K562 (cell line): ENCODE measurements around the gene PTPRC. TPM values are rescaled to one million over a fixed set of nuclear protein-coding genes. Genes with fewer than 3 reads are reported as not detected.
A peak's percentile ranks its signal among the peaks of the same experiment; 100 is the strongest.

Experiments
- ATAC-seq: fragments of 200-7000 bp; cut with Tn5 transposase; 3 replicates; pipeline ENCODE4 v1.9.1; 2020; ENCODE audit warnings: moderate library complexity
- BruUV-seq: library from RNA; stranded (reverse); fragments of 400-500 nt; replicated peaks from 2 replicates; lab custom pipeline; 2021; lab: Mats Ljungman, UMichigan
- CTCF ChIA-PET: fragments of 300-600 bp; formaldehyde crosslinking; extraction: SDS; loops from one replicate; lab custom pipeline; 2021; ENCODE audit warnings: low intra/inter-chr PET ratio; lab: Yijun Ruan, JAX
- POLR2A ChIA-PET: fragments of 300-600, 350-650 bp; sonication (Branson Sonifier 250); formaldehyde crosslinking; extraction: SDS; loops from one replicate; lab custom pipeline; 2021; ENCODE audit warnings: antibody characterized with exemption, inconsistent platforms; lab: Yijun Ruan, JAX
- DNase-seq, 4 experiments: peaks; one replicate each; pipeline versions ENCODE4 v3.0.0 to v3.0.0-alpha.2; 2011 to 2018; ENCODE audit warnings: low spot score in 3 of 4, mixed read lengths in 3 of 4; ENCODE audit errors: extremely low read depth in 1 of 4
- FAIRE-seq: peaks from 2 replicates; lab custom pipeline; 2011; peaks lifted over from hg19 to GRCh38; lab: Jason Lieb, UNC
- H2AFZ ChIP-seq: 2 replicates; pipeline ENCODE4 v1.6.0; 2011; ENCODE audit warnings: low read depth, low read length, control low read depth, inconsistent platforms
- H3K27ac ChIP-seq: fragments of 200-600 bp; 3 replicates; pipeline ENCODE4 v1.8.0; 2011; ENCODE audit warnings: low read depth, mild to moderate bottlenecking, control low read depth, inconsistent platforms, low read length, moderate library complexity, mixed read lengths; ENCODE audit errors: extremely low read depth
- H3K27me3 ChIP-seq, 2 experiments: fragments of 300-600 bp in 1 of 2; 2 replicates in 1 of 2; 3 replicates in 1 of 2; pipeline versions ENCODE4 v1.6.0 to v1.8.0; 2011; ENCODE audit warnings: inconsistent platforms in 2 of 2, low read length in 2 of 2, mild to moderate bottlenecking in 1 of 2, mixed read lengths in 1 of 2, moderate library complexity in 1 of 2; ENCODE audit not compliant: control insufficient read depth in 2 of 2, insufficient read depth in 2 of 2
- H3K36me3 ChIP-seq: fragments of 300-600 bp; 3 replicates; pipeline ENCODE4 v1.8.0; 2011; ENCODE audit warnings: mild to moderate bottlenecking, low read length, inconsistent platforms; ENCODE audit not compliant: control insufficient read depth, insufficient read depth
- H3K4me1 ChIP-seq, 2 experiments: fragments of 200-600 bp in 1 of 2; replicated peaks in 1 of 2; 2 replicates in 1 of 2; 3 replicates in 1 of 2; pipeline versions ENCODE4 v1.5.1 to v1.8.0; 2011; ENCODE audit warnings: inconsistent platforms in 2 of 2, low read length in 2 of 2, mild to moderate bottlenecking in 1 of 2, mixed read lengths in 1 of 2, moderate library complexity in 1 of 2; ENCODE audit not compliant: control insufficient read depth in 2 of 2, insufficient read depth in 2 of 2
- H3K4me2 ChIP-seq: 2 replicates; pipeline ENCODE4 v1.6.1; 2011; ENCODE audit warnings: low read length, control low read depth, inconsistent platforms, mixed read lengths; ENCODE audit not compliant: insufficient read depth
- H3K4me3 ChIP-seq: fragments of 200-600 bp; sonication (generic), shearing (Covaris generic); 2 replicates; pipeline ENCODE4 v1.5.1; 2016; ENCODE audit warnings: control low read depth, inconsistent platforms
- H3K79me2 ChIP-seq: fragments of 200-600 bp; 3 replicates; pipeline ENCODE4 v1.8.0; 2011; ENCODE audit warnings: low read length, inconsistent platforms; ENCODE audit not compliant: control insufficient read depth, insufficient read depth
- H3K9ac ChIP-seq, 2 experiments: 2 replicates each; pipeline versions ENCODE4 v1.6.0 to v1.6.1; 2011; ENCODE audit warnings: low read depth in 2 of 2, low read length in 2 of 2, control low read depth in 1 of 2, inconsistent platforms in 1 of 2, mild to moderate bottlenecking in 1 of 2, mixed read lengths in 1 of 2; ENCODE audit not compliant: insufficient read depth in 1 of 2
- H3K9me1 ChIP-seq: one replicate; pipeline ENCODE4 v1.6.0; 2011; ENCODE audit warnings: inconsistent platforms, mild to moderate bottlenecking, low read length, moderate library complexity; ENCODE audit not compliant: control insufficient read depth, insufficient read depth
- H3K9me3 ChIP-seq: replicated peaks from 2 replicates; pipeline ENCODE4 v1.5.1; 2011; ENCODE audit warnings: low read depth, low read length, inconsistent platforms; ENCODE audit not compliant: control insufficient read depth, insufficient read depth
- H4K20me1 ChIP-seq: replicated peaks from 2 replicates; pipeline ENCODE4 v1.6.1; 2011; ENCODE audit warnings: low read length, inconsistent platforms, mixed read lengths; ENCODE audit not compliant: control insufficient read depth, insufficient read depth
- CBX5 ChIP-seq: IDR thresholded peaks from 2 replicates; pipeline ENCODE4 v1.6.1; 2014; ENCODE audit warnings: low read depth, borderline replicate concordance
- CHD1 ChIP-seq: fragments of 200-600 bp; sonication (generic); IDR thresholded peaks from one replicate; pipeline ENCODE4 v1.6.1; 2012; ENCODE audit warnings: mild to moderate bottlenecking, moderate library complexity, low read length, inconsistent platforms
- ELF4 ChIP-seq: fragments of 450-650 bp; formaldehyde crosslinking; IDR thresholded peaks from 2 replicates; pipeline ENCODE4 v1.4.0; 2022; ENCODE audit warnings: missing genetic modification characterization
- ETS1 ChIP-seq: conservative IDR thresholded peaks from 2 replicates; pipeline ENCODE4 v1.6.1; 2011; ENCODE audit warnings: low read depth, mild to moderate bottlenecking, low read length; ENCODE audit not compliant: control insufficient read depth
- FOXK1 ChIP-seq: sonication (generic); formaldehyde crosslinking; IDR thresholded peaks from 2 replicates; pipeline ENCODE4 v1.8.0; 2022; ENCODE audit warnings: missing genetic modification reagents, mild to moderate bottlenecking, borderline replicate concordance
- HOXB6 ChIP-seq: fragments of 250-450 bp; sonication (Bioruptor Pico); IDR thresholded peaks from 2 replicates; pipeline ENCODE4 v1.5.1; 2022; ENCODE audit warnings: mild to moderate bottlenecking, borderline replicate concordance
- JUN ChIP-seq, 2 experiments: sonication (generic) in 1 of 2; formaldehyde crosslinking in 1 of 2; IDR thresholded peaks; 2 replicates each; pipeline versions ENCODE4 v1.6.1 to v1.8.0; 2012 to 2022; ENCODE audit warnings: borderline replicate concordance in 2 of 2, mild to moderate bottlenecking in 2 of 2, improper control_type of control experiment in 1 of 2, low read depth in 1 of 2, low read length in 1 of 2, missing genetic modification reagents in 1 of 2
- JUNB ChIP-seq: fragments of 450-650 bp; formaldehyde crosslinking; conservative IDR thresholded peaks from 2 replicates; pipeline ENCODE4 v1.4.0; 2020; ENCODE audit warnings: mild to moderate bottlenecking
- KDM4B ChIP-seq, 2 experiments: fragments of 450-650 bp in 1 of 2; sonication (generic) in 1 of 2; IDR thresholded peaks; 2 replicates each; pipeline ENCODE4 v1.6.1; 2016 to 2017; ENCODE audit warnings: borderline replicate concordance in 2 of 2, antibody characterized with exemption in 1 of 2, low read depth in 1 of 2, mild to moderate bottlenecking in 1 of 2
- NFIX ChIP-seq: fragments of 250-450 bp; sonication (Bioruptor Pico); IDR thresholded peaks from 2 replicates; pipeline ENCODE4 v1.4.0; 2020; ENCODE audit warnings: low read depth, mild to moderate bottlenecking, moderate library complexity
- SRSF3 ChIP-seq: fragments of 200-400 bp; formaldehyde crosslinking; IDR thresholded peaks from 2 replicates; pipeline ENCODE4 v1.6.1; 2016; ENCODE audit warnings: mild to moderate bottlenecking, low read length, moderate library complexity; ENCODE audit not compliant: insufficient read depth
- ZBTB1 ChIP-seq: sonication (generic); formaldehyde crosslinking; IDR thresholded peaks from 2 replicates; pipeline ENCODE4 v1.8.1; 2023; ENCODE audit warnings: missing genetic modification reagents, low read depth, mild to moderate bottlenecking, borderline replicate concordance
- ZBTB49 ChIP-seq: sonication (generic); formaldehyde crosslinking; IDR thresholded peaks from 2 replicates; pipeline ENCODE4 v1.8.0; 2022; ENCODE audit warnings: missing genetic modification reagents, mild to moderate bottlenecking, borderline replicate concordance
- ZNF586 ChIP-seq: fragments of 450-650 bp; formaldehyde crosslinking; conservative IDR thresholded peaks from 2 replicates; pipeline ENCODE4 v1.4.0; 2020; ENCODE audit warnings: mild to moderate bottlenecking, moderate library complexity
- ZNF830 ChIP-seq: fragments of 250-450 bp; sonication (Bioruptor Pico); IDR thresholded peaks from 2 replicates; pipeline ENCODE4 v1.5.0; 2021; ENCODE audit warnings: mild to moderate bottlenecking
- WGBS: fragments of 100-300 bp; shearing (Covaris generic); methylation state at CpG from one replicate; pipeline ENCODE4 v1.1.6; 2016; ENCODE audit warnings: low coverage, mixed read lengths; ENCODE audit not compliant: insufficient coverage; ENCODE audit errors: missing lambda C conversion rate; 5-methylcytosine and 5-hydroxymethylcytosine counted together
- in situ Hi-C: fragments of 300-500 bp; cut with MboI; formaldehyde crosslinking; loops from 4 replicates; pipeline ENCODE4 v1.15.0; 2018; ENCODE audit warnings: inconsistent platforms, mixed read lengths
- intact Hi-C: fragments of 100-400 bp; cut with micrococcal nuclease; formaldehyde crosslinking; loops from 2 replicates; pipeline ENCODE4 v1.14.2; 2022
- polyA plus RNA-seq, 8 experiments: library from polyadenylated mRNA; depleted of rRNA in 4 of 8; stranded (reverse) in 5 of 8; unstranded in 3 of 8; fragments of >200 nt; fragmentation: Nextera tagmentation in 2 of 8; fragmentation: Illumina TruSeq in 1 of 8; extraction: Ambion mirVana in 2 of 8; extraction: Trizol in 1 of 8; gene quantifications; 2 replicates each; pipeline versions ENCODE4 v1.2.1 to v1.2.3, GENCODE V29; 2011 to 2014; ENCODE audit warnings: inconsistent platforms in 1 of 8, missing spikeins in 1 of 8
- total RNA-seq, 7 experiments: library from RNA; depleted of rRNA in 6 of 7; stranded (reverse); fragments of >200 nt in 6 of 7; fragmentation: Illumina TruSeq in 2 of 7; extraction: Trizol in 2 of 7; gene quantifications; 2 replicates each; pipeline versions ENCODE4 v1.2.1 to v1.2.3, GENCODE V29; 2011 to 2021; ENCODE audit warnings: low replicate concordance in 1 of 7
- TF ChIP-seq, protein P1 (sequence below): fragments of 450-650 bp; conservative IDR thresholded peaks from 2 replicates; pipeline ENCODE4 v1.6.1; 2016; ENCODE audit warnings: missing genetic modification characterization, low read depth, mild to moderate bottlenecking, missing compliant biosample characterization, moderate library complexity

The PTPRC gene
- total and polyA plus RNA-seq, 9 of the 15 experiments (the other 6 are each of a cell fraction or from before 2014, with no cell fraction given), result 7.1 to 107 (median 62.9) TPM

DNA sequence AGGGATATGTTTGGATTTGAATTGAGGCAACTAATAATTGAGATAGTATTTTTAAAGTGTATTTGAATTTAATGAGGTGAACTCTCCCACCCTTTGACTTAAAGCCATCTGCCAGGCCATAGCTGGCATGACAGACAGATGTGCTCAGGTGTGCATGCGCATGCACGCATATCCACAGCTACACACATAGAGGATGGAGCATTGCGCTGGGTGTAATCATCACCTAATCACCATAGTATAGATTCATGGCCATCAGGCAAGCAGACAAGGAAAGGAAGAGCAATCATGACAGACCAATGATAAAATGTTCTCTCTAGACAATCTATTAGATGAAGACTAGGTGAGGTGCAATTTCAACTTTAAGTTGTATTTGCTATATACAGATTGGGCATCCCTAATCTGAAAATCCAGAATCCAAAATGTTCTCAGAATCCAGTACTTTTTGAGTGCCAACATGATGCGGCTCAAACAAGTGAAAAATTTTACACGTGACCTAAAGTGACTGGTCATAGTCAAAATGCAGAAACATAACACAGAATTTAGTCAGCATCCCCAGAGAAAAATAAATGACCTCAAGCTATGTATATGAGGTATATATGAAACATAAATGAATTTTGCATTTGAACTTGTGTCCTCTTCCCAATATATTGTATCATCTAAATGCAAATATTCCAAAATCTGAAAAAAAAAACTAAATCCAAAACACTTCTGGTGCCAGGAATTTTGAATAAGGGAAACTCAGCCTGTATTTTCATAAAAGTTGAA, 70.1 kb downstream of the PTPRC start:
- H3K27ac ChIP-seq, result no peak overlapping the region
- ATAC-seq (0 out of 3 replicates have a peak, but pooled peaks have one; percentile 27), FAIRE-seq (no peak), DNase-seq (no peak)
- H3K9me3 ChIP-seq, result no peaks in the 10 kb centered on the region
- no peaks in the 10 kb centered on the region for H3K79me2 ChIP-seq
- ChIA-PET CTCF (no interaction called here), POLR2A (no interaction called here)
- H3K36me3 ChIP-seq, result peaks cover 10% of the 10 kb centered on the region; the same call in 1 of the 3 replicates
- in situ Hi-C loops (no loop called here), intact Hi-C loops (no loop called here)
- H3K9ac ChIP-seq, result no peak overlapping the region
- H2AFZ ChIP-seq, result no peak overlapping the region
- H3K4me2 ChIP-seq, result no peak overlapping the region
- H4K20me1 ChIP-seq, result no peaks in the 10 kb centered on the region
- H3K27me3 ChIP-seq, result no peaks in the 10 kb centered on the region
- no peaks in the 10 kb centered on the region for H3K9me1 ChIP-seq
- no peaks in the 10 kb centered on the region for H3K4me1 ChIP-seq
- BruUV-seq, result no TSS peak
- H3K4me3 ChIP-seq, result no peak overlapping the region
- 62% methylated on average over 5 of the region's 5 CpGs for WGBS
- TF ChIP-seq SRSF3 (no peak), CBX5 (no peak), ZBTB1 (CRISPR knock-in tag) (no peak), ZBTB49 (CRISPR knock-in tag) (no peak), HOXB6 (CRISPR knock-in tag) (no peak), KDM4B (IDR thresholded peaks at IDR 0.05; ENCODE audit: borderline replicate concordance in 2 of 2, low read depth in 1 of 2) (no peak), ZNF830 (CRISPR knock-in tag) (no peak), ETS1 (no peak), NFIX (CRISPR knock-in tag) (no peak), ZNF586 (CRISPR knock-in tag) (no peak), CHD1 (no peak), JUNB (no peak), JUN (IDR thresholded peaks at IDR 0.05; ENCODE audit: borderline replicate concordance, low read depth, low read length) (no peak), JUN (CRISPR knock-in tag; IDR thresholded peaks at IDR 0.05; ENCODE audit: borderline replicate concordance) (no peak), ELF4 (no peak), FOXK1 (CRISPR knock-in tag) (no peak)
- TF ChIP-seq, protein P1, sequence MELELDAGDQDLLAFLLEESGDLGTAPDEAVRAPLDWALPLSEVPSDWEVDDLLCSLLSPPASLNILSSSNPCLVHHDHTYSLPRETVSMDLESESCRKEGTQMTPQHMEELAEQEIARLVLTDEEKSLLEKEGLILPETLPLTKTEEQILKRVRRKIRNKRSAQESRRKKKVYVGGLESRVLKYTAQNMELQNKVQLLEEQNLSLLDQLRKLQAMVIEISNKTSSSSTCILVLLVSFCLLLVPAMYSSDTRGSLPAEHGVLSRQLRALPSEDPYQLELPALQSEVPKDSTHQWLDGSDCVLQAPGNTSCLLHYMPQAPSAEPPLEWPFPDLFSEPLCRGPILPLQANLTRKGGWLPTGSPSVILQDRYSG (tag), result no peak
